GM18508 (cell line): ENCODE results near the gene RAB3C.

Experiments used
- ATAC-seq: cut with Tn5 transposase; IDR thresholded peaks from one replicate; pipeline ENCODE4 v1.9.1; 2021; ENCODE audit warnings: moderate number of reproducible peaks; ENCODE audit not compliant: insufficient read depth, unreplicated experiment

The RAB3C gene

DNA sequence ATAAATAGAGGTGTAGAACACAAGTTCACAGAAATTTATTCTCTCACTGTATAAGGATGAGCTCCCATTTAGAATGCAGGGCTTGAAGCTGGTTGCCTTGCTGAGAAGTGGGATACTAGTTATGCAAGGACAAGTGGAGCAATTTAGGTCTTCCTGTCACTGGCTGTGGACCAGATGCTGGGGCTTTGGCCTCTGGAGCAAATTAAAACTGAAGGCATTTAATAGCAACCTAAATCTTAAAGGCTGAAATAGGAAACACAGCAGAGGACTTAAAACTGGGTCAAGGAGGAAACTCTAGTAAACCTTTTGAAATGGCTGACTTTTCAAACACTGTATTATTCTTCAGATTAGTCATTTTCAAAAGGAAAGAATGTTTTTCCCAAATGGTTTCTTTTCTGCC is 319.4 kb downstream of the RAB3C start:
- ATAC-seq = no peak

DNA sequence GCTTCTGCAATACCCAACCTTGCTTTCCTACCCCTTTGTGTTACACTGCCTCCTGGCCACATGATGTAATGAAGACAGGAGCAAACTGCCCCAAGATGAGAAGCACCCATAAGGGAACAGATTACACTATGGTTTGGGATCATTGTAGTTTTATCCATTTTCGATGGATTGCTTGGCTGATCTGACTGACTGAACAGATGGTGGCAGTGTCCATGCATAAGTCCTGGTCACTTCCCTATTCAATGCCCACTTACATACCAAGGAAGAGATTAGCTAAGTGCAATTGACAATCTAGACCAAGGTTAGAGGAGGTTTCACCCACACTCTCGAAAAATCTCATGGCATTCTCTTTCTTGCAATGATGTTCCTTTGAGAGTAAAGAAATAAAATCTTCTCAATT is 319.9 kb downstream of the RAB3C start:
- no peak for ATAC-seq

DNA sequence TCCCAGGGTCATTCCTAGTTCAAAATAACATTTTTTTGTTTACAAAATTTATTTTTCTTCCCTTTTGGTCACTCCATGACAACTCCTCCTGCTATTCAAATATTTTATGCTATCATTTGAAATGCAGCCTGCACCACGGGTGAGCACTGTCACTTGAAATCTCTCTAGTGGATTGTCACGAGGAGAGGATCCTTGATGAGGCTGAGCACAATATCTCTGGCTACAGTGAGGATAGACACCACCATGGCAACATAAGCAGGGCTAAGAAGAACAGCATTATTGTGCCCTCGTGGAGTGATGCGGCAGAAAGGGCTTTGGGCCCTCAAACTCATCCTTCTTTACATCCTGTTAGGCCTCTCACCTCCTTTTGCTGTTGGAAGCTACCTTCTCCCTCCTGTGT is 321.9 kb downstream of the RAB3C start:
- no peak for ATAC-seq

DNA sequence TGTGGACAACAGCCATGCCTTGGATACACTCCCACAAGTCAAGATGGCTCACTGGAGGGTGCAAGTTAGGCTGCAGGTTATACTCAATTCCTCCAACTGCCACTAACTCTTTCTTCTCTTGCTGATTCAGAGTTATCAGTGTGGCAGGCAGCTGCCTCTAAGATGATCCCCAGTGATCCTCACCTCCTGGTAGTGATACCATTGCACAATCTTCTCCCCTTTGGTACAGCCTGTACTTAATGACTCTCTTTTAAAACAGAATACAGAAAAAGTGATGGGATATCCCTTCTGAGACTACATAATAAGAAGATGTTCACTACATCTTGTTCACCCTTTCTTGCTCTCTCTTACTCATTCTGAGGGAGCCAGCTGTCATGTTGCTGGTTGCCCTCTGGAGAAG is 323.1 kb downstream of the RAB3C start:
- ATAC-seq = no peak
